MM.1S (cell line): ENCODE data around the gene RAVER1.
"Not testable (repeated sequence)": the region's sequence is repeated elsewhere in the genome, so short reads cannot be mapped to it uniquely, and the experiment has no call there.

Experiments
- DNase-seq: peaks from one replicate; pipeline ENCODE4 v3.0.0-alpha.2; 2015
- H2AFZ ChIP-seq: fragments of 300-600 bp; sonication (generic); 2 replicates; pipeline ENCODE4 v1.6.0; 2016; ENCODE audit warnings: antibody characterized with exemption, low read length
- H3F3A ChIP-seq: fragments of 300-600 bp; sonication (generic); 2 replicates; pipeline ENCODE4 v1.6.1; 2016; ENCODE audit warnings: mild to moderate bottlenecking, antibody characterized with exemption, low read length, moderate library complexity, mixed read lengths; ENCODE audit not compliant: insufficient read depth
- H3K27ac ChIP-seq: fragments of 300-600 bp; sonication (generic); 2 replicates; pipeline ENCODE4 v1.5.1; 2016; ENCODE audit warnings: mild to moderate bottlenecking, low read length
- H3K27me3 ChIP-seq: fragments of 300-600 bp; sonication (generic); replicated peaks from 2 replicates; pipeline ENCODE4 v1.6.0; 2016; ENCODE audit warnings: low read length; ENCODE audit not compliant: insufficient read depth
- H3K36me3 ChIP-seq: fragments of 300-600 bp; sonication (generic); replicated peaks from 2 replicates; pipeline ENCODE4 v1.6.1; 2016; ENCODE audit warnings: mild to moderate bottlenecking, low read length, mixed read lengths; ENCODE audit not compliant: insufficient read depth
- H3K4me1 ChIP-seq: fragments of 300-600 bp; sonication (generic); 2 replicates; pipeline ENCODE4 v1.6.1; 2016; ENCODE audit warnings: low read length, mixed read lengths
- H3K4me2 ChIP-seq: fragments of 300-600 bp; sonication (generic); 2 replicates; pipeline ENCODE4 v1.6.0; 2016; ENCODE audit warnings: low read depth, low read length
- H3K4me3 ChIP-seq: fragments of 300-600 bp; sonication (generic); 2 replicates; pipeline ENCODE4 v1.5.1; 2016; ENCODE audit warnings: low read length, mixed read lengths
- H3K79me2 ChIP-seq: fragments of 300-600 bp; sonication (generic); 2 replicates; pipeline ENCODE4 v1.6.1; 2016; ENCODE audit warnings: mixed run types, low read length, mixed read lengths
- H3K9ac ChIP-seq: fragments of 300-600 bp; sonication (generic); 2 replicates; pipeline ENCODE4 v1.6.1; 2016; ENCODE audit warnings: low read length, mixed read lengths
- H3K9me2 ChIP-seq: fragments of 300-600 bp; sonication (generic); replicated peaks from 2 replicates; pipeline ENCODE4 v1.6.1; 2016; ENCODE audit warnings: mild to moderate bottlenecking, low read length, mixed read lengths; ENCODE audit not compliant: insufficient read depth
- H3K9me3 ChIP-seq: fragments of 300-600 bp; sonication (generic); replicated peaks from 2 replicates; pipeline ENCODE4 v1.6.1; 2016; ENCODE audit warnings: mild to moderate bottlenecking, low read length, mixed read lengths; ENCODE audit not compliant: insufficient read depth
- H4K20me1 ChIP-seq: fragments of 300-600 bp; sonication (generic); 2 replicates; pipeline ENCODE4 v1.6.1; 2016; ENCODE audit warnings: mild to moderate bottlenecking, low read length, moderate library complexity, mixed read lengths; ENCODE audit not compliant: insufficient read depth
- EZH2 ChIP-seq: fragments of 300-600 bp; sonication (generic); optimal IDR thresholded peaks from 2 replicates; pipeline ENCODE3; 2017; ENCODE audit warnings: low read depth, mild to moderate bottlenecking, antibody characterized with exemption, low read length, mixed read lengths
- EZH2phosphoT487 ChIP-seq: fragments of 300-600 bp; sonication (generic); IDR thresholded peaks from 2 replicates; pipeline ENCODE4 v1.6.1; 2018; ENCODE audit warnings: antibody characterized with exemption, low read length
- TF ChIP-seq, protein P1 (sequence below): fragments of 300-600 bp; sonication (generic); IDR thresholded peaks from 2 replicates; pipeline ENCODE4 v1.5.1; 2016; ENCODE audit warnings: antibody characterized with exemption, low read length, mixed read lengths

RAVER1 gene

GRCh38 chr19:10283301-10284064, 49.8 kb downstream of the RAVER1 start:
- peaks cover 5% of the 10 kb centered on the region for H3F3A ChIP-seq
- H3K27ac ChIP-seq = no peak overlapping the region
- TF ChIP-seq, protein P1, sequence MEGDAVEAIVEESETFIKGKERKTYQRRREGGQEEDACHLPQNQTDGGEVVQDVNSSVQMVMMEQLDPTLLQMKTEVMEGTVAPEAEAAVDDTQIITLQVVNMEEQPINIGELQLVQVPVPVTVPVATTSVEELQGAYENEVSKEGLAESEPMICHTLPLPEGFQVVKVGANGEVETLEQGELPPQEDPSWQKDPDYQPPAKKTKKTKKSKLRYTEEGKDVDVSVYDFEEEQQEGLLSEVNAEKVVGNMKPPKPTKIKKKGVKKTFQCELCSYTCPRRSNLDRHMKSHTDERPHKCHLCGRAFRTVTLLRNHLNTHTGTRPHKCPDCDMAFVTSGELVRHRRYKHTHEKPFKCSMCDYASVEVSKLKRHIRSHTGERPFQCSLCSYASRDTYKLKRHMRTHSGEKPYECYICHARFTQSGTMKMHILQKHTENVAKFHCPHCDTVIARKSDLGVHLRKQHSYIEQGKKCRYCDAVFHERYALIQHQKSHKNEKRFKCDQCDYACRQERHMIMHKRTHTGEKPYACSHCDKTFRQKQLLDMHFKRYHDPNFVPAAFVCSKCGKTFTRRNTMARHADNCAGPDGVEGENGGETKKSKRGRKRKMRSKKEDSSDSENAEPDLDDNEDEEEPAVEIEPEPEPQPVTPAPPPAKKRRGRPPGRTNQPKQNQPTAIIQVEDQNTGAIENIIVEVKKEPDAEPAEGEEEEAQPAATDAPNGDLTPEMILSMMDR = no peak
- no peak for TF ChIP-seq EZH2
- TF ChIP-seq EZH2phosphoT487 = no peak
- no peaks in the 10 kb centered on the region for H3K36me3 ChIP-seq
- H3K27me3 ChIP-seq = no peaks in the 10 kb centered on the region
- DNase-seq = no peak
- peaks cover 5% of the 10 kb centered on the region; the same call in 1 of the 2 replicates for H3K4me1 ChIP-seq
- no peaks in the 10 kb centered on the region for H4K20me1 ChIP-seq
- no peak overlapping the region for H2AFZ ChIP-seq
- H3K4me3 ChIP-seq = no peak overlapping the region
- H3K9me2 ChIP-seq = no peaks in the 10 kb centered on the region
- no peak overlapping the region for H3K4me2 ChIP-seq
- no peak overlapping the region for H3K9ac ChIP-seq
- no peaks in the 10 kb centered on the region for H3K9me3 ChIP-seq
- no peaks in the 10 kb centered on the region for H3K79me2 ChIP-seq

DNA sequence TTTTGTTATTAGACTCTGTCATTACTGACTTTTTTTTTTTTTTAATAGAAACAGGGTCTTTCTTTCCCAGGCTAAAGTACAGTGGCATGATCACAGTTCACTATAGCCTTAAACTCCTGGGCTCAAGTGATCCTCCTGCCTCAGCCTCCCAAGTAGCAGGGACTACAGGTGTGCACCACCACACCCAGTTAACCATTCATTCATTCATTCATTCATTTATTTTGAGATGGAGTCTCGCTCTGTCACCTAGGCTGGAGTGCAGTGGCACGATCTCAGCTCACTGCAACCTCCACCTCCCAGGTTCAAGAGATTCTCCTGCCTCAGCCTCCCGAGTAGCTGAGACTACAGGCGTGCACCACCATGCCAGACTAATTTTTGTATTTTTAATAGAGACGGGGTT, 51.3 kb downstream of the RAVER1 start:
- H2AFZ ChIP-seq, H3K79me2 ChIP-seq, H3K9me3 ChIP-seq, H3K9me2 ChIP-seq, H3K9ac ChIP-seq, H3K4me2 ChIP-seq, H3K36me3 ChIP-seq, H3K4me3 ChIP-seq, H4K20me1 ChIP-seq, H3K27ac ChIP-seq, H3F3A ChIP-seq, DNase-seq, H3K27me3 ChIP-seq, H3K4me1 ChIP-seq: not testable (repeated sequence)

DNA sequence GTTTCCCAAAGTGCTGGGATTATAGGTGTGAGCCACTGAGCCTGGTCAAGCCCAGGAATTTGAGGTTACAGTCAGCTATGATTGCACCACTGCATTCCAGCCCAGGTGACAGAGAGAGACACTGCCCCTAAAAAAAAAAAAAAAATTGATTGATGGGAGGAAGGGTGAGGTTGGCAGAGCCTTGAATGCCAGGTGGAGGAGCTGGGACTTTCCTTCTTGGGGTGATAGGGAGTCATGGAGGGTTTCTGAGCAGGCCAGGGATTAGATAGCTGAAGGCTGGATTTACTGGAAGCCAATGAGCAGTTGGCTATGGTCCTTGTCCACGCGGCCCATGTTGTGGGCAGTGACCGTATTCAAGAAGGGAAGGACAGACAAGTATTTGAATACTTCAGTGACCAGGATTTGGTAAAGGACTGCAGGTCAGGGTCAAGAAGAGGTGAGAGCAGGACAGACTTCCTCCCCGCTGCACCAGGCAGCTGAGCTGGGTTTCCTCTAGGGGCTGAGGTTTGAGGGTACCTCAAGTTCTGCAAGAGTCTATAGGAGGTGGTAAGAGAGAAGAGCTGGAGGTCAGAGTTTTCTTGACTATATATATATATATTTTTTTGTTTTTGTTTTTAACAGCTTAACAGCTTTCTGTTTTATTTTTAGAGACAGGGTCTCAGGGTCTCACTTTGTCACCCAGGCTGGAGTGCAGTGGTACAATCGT, 53.4 kb downstream of the RAVER1 start:
- no peaks in the 10 kb centered on the region for H3K36me3 ChIP-seq
- no peak overlapping the region for H3K4me3 ChIP-seq
- no peaks in the 10 kb centered on the region for H4K20me1 ChIP-seq
- no peaks in the 10 kb centered on the region for H3K9me2 ChIP-seq
- no peak overlapping the region for H3K4me2 ChIP-seq
- no peaks in the 10 kb centered on the region for H3K79me2 ChIP-seq
- H3F3A ChIP-seq = no peaks in the 10 kb centered on the region; the same call in 1 of the 2 replicates
- no peaks in the 10 kb centered on the region for H3K9me3 ChIP-seq
- H3K9ac ChIP-seq = no peak overlapping the region
- H3K4me1 ChIP-seq = no peaks in the 10 kb centered on the region
- no peak overlapping the region for H2AFZ ChIP-seq
- TF ChIP-seq EZH2phosphoT487 = no peak
- TF ChIP-seq, protein P1 = no peak
- TF ChIP-seq EZH2 = no peak
- H3K27me3 ChIP-seq = no peaks in the 10 kb centered on the region
- DNase-seq = no peak
- H3K27ac ChIP-seq = no peak overlapping the region

- Histone ChIP-seq H3K4me1 (no peaks in the 10 kb centered on the region), H3K79me2 (no peaks in the 10 kb centered on the region), H3K27ac (no peak overlapping the region), H3K4me3 (no peak overlapping the region), H3K9me2 (no peaks in the 10 kb centered on the region), H3K9me3 (no peaks in the 10 kb centered on the region), H4K20me1 (no peaks in the 10 kb centered on the region), H3K4me2 (no peak overlapping the region), H3F3A (no peaks in the 10 kb centered on the region; the same call in 1 of the 2 replicates), H3K9ac (no peak overlapping the region), H2AFZ (no peak overlapping the region), H3K36me3 (no peaks in the 10 kb centered on the region), H3K27me3 (no peaks in the 10 kb centered on the region)
- TF ChIP-seq EZH2 = no peak
- TF ChIP-seq EZH2phosphoT487 = no peak
- TF ChIP-seq, protein P1 = no peak
- no peak for DNase-seq
These were observed 54.4 kb downstream of the RAVER1 start for GRCh38 chr19:10278935-10279334.
